ENCODE measurements around the gene C11orf71.

Gene C11orf71

DNA sequence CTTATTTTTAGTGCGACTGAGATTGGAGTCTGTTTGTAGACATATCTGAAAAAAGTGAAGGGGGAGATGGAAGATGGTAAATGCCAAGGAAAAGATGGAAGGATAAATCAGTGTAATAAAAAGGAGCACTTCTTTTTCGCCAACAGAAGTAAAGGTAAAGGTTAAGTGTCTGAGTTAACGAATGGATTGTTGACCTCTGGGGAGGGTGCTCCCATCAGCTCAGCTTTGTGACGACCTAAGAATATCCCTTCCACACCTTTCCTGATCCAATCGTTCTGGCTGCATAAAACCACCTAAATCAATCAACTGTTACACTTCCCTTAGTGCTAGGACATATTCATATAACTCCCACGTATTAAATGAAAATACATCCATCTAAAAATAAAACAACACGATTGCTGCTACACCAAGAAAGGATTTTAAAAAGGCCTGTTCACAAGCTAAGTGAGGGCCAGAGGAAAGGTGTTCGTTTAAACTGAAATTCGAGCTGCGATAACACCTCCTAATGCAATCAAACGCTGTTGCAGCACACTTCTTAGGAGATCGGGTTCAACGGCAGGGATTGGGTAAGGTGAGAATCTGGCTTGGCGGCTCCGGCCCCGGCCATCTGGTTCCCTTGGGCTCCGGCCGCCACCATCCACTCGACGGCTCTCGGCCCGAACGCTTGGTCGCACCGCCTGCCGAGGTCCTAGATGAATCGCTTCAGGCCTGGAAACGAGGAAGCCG lies 658 bp downstream of the C11orf71 start:
- peak in 1 of 4 experiments; percentile 7 for DNase-seq

DNA sequence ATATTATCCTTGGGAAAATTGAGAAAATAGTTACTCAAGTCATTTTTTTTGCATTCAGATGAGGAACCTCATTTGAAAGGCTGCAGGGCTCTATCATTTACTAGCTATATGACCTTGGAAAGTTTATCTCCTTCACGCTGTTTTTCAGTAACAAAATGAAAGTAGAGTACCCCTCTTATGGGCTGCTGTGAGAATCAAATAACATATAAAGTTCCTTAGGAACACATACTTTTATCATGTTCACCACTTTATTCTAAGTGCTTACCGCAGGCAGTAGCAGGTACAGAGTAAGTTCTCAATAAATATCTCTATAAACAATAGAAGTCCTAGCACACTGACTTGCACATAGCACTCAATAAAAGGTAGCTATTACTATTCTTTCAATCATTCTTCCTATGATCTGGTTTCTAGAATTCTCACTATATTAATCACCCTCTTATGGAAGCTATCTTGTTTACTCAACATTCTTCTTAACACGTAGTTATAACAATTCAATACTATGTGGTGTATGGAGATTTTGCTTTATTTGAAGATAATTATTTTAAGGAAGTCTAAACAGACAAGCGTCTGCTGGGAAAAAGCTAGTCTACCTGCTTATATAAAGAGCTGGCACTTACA lies 1.9 kb downstream of the C11orf71 start:
- no peak for DNase-seq

DNA sequence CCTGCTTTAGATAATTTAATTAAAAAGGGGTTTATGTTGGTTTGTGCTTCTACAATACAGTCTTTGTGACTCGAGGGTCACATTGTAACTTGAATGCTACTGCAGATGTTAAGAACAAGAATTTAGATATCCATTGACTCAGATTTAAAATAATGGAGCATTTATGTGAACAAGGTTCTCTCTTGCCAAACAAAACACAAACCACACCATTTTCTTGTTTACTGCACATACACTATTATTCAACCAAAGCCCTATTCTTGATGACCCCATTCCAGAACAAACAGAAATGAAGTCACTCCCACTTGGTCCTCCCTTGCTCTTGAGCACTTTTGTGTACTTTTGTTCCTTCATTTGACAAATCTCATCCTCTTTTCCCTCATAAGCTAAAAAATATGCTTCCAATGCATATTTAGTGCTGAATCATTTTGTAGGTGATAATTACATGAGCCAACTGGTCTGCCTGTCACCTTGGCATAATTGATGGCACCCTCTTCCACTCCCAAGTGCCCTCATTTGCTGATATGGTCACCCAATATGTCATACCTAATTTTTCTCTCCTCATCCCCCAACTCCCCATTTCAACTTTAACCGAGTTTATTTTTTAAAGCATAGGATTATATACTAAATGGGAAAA lies 2.8 kb downstream of the C11orf71 start:
- DNase-seq = no peak

DNA sequence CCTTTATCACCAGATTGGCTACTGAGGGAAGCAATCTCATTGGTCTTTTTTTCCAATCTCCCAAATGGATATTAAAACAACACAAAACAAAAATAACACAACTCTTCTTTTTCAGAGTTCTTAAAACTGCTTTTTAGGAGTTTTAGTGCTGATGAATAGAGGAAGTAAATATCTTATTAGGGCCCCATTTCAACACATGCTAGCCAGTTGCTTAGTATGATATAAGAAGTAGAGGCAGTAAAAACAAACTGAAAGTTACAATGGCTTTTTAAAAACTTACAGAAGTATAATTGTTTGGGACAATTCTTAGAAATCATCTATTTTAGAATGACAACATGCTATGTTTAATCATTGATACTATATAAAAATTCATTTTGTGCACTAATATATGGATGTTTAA lies 3.4 kb downstream of the C11orf71 start:
- peak in 2 of 4 experiments; percentile 37 to 43 for DNase-seq

DNA sequence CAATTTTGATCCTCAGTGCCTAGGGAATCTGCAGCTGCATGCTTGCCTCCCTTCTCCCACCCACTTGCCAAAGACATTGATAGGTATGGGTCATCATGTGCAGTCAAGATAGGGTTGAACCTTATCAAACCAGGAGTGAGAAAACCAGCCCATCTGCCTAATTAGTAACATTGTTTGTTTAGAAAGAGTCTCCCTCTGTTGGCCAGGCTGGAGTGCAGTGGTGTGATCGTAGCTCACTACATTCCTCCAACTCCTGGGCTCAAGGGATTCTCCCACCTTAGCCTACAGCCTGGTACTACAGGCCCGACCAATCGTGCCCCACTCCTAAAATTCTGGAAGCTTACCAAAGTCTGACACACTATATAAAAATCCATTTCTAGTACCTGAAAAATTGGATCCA lies 4.6 kb downstream of the C11orf71 start:
- DNase-seq = no peak

DNA sequence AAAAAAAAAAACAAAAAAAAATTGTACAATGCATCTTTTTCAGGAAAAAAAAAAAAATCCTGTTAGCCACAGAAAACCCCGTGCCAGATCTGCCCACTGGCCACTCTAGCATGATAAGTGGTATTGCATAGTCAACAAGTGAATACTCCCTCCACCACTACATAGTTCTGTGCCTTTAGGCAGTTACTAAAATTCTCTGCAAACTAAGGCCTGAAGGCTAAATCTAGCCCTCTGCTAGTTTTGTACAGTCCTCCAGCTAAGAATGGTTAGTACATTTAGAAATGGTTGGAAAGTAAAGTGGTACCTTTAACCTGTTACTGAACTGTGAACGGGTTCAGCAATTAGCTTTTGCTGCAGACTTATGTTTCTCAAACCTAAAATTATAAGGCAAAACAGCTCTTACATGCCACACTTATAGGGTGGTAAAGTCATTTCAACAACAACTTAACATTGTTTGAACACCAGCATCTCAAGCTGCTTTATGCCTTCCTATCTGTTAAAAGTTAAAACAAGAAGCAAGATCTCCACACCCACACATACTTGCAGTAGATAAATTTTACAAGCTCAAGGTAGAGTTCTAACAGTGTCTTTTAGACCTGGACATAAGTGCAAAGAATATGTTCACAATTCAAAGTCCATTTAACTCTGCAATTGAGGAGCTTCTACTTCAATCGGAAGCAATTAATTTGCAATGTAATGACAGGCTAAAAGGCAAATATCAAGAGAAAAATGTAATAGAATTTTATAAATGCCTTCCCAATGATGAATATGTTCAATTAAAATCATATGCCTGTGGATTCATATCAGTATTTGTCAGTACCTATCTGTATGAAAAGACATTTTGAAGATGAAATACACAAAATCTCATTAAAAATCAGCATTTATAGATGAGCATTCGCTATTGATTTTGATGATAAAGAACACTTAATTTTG lies 7.3 kb downstream of the C11orf71 start:
- no peak for DNase-seq

DNA sequence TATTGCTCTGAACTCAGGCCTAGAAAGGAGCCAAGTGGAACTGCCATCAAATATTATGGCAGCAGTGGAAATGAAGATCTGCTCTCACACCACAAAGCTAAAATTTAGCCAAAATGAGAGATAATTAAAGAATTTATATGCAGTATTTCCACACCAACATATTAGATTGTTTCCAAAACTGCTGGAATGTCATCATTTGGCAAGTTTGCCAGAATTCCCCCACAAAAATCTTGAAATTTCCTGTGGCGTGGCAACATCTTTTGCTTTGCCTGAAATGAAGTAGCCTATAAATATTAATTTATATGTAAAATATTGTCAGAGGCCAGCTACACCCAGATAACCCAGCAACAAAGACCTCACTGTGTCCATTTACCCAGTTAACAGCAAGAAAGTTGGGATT lies 13.8 kb downstream of the C11orf71 start:
- no peak for DNase-seq

DNA sequence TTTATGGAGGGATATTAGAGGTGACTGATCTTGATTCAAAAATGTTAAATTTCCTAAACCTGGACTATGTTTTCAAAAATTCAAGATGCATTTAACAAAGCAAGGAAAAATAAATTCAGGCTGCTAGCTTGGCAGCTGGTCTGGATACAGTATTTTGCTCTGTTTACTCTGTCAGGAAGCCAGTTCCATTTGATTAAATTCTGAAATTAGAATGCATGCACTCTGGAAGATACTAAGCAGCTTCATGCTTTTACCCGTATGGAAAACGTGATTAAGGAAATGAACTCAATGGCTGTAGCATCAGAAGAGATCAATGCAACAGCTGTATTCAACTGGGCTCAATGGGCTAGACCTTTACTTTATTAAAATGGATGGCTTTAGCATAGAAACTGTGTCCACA lies 14.2 kb downstream of the C11orf71 start:
- no peak for DNase-seq

DNA sequence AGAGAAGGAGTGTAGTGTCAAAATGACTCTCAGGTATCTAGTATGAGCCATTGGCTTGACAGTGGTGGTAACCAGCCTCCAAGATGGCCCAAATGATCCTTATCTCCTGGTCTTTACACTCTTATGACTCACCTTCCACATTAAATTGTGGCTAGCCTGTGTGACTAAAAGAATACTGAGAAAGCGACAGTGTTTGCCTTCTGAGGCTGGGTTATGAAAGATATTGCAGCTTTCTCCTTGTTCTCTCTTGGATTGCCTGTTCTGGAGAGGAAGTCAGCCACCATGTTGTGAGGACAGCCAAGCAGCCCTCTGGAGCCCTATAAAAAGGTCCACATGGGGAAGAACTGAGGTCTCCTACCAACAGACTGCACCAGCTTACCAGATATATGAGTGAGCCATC lies 15.8 kb downstream of the C11orf71 start:
- no peak for DNase-seq

DNA sequence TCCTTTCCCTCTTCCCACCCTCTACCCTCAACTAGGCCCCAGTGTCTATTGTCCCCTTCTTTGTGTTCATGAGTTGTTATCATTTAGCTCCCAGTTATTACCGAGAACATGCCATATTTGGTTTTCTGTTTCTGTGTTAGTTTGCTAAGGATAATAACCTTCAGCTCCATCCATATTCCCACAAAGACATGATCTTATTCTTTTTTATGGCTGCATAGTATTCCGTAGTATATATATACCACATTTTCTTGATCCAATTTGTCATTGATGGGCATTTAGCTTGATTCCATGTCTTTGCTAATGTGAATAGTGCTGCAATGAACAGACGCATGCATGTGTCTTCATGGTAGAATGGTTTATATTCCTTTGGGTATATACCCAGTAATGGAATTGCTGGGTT lies 17.8 kb downstream of the C11orf71 start:
- no peak for DNase-seq

DNA sequence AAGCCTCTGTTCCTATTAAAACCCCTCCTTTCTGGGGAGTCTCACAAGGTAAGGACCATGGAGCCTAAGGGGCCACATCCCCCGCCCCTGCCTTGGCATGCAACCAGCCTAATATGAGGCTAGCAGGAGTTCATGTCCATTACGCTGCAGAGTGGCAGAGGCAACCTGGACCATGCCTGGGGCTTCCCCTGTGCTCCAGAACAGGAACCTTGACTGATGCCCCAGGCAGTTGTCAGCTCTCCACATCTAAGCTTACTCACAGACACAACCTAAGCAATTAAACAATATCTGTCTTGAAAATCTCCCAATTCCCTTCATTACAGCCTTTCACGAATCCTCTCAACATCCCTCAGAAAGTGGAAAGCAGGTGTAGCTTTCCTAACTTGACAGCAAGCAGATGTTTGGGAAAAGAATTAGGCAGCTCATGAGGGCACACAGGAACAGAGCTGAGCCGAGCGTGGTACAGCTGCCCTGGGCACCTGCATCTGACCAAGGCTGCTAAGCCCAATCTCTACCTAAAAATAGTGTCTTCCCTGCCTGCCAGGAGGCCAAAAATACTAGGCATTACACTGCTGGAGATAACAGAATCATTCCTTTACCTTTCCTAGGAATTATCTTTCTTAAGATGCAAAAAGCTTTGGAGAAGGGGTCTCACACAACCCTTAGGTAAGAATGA lies 20.8 kb downstream of the C11orf71 start:
- DNase-seq = no peak

DNA sequence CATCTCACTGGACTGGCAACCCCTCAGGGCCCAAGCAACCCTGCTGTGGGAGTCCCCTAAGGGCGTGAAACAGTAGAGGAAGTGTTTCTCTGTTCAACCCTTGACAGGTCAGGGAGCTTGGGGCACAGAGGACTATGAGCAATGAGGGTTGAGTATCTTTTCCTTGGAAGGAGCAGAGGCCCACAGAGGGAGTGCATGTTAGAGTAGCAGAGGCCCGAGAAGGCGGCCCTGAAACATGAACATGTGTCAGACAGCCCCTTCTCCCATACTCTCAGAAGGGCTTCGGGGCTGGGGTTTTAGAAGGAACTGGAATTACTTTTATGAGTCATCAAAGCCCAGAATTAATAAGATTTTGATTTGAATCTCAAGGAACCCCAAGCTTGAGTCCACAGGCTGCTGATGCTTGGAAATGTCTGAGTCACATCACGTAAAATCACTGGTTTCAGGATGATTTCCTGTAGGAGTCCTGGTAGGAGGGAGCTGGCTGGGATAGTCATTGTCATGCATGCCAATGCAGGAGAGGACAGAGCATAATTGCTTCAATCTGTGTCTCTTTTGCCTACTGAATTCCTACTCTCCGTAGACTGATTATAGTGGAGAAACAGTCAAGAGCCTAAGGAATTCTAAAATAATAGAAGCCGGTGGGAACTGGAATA lies 22.6 kb downstream of the C11orf71 start:
- no peak for DNase-seq

DNA sequence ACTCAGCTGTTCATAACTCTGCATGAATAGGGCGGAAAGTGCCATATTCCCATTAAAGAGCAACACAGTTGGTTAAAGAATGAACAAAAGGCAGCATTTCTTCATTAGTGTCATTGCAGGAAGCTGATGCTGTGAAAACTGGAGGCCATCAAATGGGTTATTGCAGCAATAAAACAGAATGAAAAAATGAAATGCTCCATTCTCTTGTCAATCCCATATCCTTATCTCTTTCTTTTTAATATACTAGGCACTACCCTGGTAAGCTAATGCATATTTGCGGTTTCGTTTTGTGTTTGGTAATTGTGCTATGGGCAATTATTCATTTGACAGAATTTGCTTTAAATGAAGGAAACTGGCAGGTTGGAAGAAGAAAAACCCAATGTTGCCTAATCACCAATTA lies 25.3 kb downstream of the C11orf71 start:
- no peak for DNase-seq

DNA sequence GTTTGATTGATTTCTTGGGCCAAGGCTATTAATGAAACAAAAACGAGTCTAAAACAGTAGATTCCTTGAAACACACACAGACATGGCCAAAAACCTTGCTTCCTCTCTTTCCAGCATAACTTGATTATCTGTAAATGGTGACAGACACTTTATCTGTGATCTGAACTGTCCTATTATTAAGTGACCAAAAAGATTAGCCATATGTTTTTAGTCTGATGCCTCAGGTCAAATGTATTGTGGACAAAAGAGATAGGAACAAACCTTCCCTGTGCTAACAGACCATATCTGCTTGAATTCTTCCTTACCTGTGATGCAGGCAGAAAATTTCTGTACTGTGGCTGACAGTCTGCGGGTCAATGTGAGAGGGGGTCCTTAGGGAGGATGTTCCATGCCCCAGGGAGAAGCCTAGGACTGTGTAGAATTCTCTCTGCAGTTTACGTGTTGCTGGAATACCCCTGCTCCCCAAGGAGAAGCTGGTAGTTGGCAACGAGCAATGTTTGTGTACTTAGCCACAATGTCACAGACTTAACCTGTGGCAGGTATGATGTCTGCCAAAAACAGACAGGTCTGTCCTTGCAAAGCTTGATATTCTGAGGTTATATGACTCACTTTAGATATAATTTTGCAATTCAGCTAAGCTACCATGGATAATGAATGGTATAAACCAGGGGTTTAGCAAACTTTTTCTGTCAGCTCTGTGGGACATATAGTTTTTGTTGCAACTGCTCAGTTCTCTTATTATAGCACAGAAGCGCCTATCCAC lies 31.2 kb downstream of the C11orf71 start:
- DNase-seq = no peak

DNA sequence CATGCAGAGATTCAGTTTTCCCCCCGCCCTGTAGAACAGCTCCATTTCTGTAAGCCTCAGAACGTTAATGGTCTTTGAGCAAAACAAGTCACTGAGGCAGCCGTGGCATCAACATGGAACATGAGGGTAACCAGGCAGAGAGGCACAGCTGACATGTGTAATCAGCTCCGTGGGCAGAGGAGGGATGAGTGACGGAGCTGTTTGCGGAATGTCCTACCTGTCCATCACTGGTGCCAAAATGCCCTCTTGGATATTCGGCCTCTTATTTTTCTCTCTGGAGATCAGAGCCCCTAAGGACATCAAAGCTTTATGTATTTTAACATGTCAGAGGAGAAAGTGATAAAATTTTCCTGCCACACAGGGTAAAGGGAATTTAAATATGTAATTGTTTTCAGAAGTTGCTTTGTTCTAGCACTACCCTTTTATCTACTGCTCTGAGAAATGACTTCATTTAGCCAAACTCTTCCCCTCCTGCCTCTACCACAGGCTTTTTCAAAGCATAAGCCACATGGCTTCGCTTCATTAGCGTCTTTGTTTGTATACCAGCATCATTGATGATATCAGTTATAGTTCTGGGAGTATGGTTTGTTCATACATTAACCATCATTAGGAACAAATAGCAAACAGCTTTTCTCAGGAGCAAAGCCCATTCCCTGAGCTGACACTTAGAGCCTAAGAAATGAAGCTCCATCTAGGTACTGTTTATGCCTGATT lies 32.9 kb downstream of the C11orf71 start:
- no peak for DNase-seq

DNA sequence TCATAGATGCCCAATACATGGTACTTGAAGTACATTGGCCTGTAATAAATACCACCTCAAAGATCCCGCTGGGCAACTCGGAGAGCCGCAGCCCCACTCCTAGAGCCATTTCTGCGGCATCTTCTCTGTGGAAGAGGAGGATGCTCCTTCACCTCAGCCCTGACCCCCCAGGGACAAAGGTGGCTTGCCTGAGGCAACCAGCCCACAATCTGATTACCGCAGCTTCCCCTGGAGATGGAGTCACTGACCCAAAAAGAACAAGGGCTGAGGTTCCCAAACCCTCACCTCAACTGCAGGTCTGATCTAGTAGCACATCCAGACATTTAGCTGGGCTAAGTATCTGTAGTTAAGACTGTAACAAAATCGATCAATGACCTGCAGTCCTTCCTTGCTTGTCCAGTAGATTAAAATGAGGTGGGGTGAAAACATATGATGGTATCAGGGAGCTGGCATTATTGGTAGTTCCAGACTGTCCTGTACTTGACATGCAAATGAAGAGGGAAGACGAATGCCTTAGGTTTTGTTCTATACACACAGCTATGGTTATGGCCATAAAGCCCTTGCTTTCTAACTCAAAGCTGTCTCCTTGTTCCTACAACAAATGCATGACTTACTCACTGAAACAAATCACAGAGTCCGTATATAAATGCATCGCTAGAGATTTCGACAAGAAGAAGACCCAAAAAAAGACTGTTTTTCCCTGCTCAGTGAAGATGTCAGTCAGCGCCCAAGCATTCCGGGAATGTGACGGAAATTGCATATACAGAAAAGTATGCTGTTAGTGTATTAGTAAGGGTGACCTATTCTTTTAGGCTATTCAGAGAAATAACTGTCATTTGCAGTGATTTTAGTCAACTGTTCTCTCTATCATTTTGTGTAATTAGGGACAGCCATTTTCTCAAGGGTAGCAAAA lies 33.7 kb downstream of the C11orf71 start:
- no peak for DNase-seq

DNA sequence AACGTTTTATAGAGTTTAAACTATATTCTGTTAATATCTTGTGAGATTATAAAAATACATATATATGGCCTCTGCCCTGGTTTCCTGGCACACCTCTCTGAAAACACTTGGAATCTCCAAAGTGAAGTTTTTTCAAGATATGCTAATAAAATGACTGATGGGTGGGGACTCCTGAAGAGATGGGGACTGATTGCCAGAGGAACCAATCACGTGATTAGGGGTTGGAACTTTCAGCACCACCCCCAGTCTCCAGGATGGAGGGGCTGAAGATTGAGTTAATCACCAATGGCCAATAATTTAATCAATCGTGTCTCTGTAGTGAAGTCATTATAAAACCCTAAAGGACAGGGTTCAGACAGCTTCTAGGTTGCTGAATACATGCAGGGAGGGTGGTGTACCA lies 37.4 kb downstream of the C11orf71 start:
- no peak for DNase-seq

DNA sequence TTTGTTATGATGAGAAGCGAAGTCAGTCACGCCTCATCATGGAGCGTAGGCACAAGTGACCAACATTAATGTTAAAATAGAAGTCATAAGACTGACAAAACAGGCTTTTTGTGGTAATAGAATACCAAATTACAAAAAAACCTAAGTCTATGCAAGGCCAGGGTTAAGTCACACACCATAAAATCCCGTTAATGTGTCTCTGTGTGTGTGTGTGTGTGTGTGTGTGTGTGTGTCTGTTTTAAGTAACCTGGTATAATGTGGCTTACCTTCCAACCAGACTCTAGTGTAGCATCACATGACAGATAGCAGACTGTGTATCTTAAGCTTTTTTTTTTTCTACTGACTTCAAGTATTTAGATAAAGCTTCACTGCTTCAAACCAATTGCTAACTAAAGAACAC lies 38.0 kb downstream of the C11orf71 start:
- no peak for DNase-seq

DNA sequence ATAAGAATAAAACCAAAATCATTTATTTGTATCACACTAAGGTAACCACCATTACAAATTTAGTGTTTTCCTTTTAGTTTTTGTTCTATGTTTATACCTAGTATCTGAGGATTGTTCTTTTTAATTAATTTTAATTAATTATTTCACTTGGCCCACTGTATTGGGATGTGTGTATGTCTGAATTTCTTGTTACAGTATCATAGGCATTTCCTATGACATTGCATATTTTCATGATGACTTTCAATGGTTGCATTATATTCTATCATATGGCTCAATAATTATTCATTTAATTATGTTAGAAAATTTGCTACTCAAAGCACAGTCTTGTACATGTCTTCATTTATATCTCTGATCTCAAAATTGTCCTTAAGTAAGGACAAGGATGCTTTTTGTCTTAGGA lies 41.0 kb downstream of the C11orf71 start:
- DNase-seq = no peak

Measured in suppressor macrophage (primary cell).